Left cardiac atrium (tissue), 4 donors: ENCODE measurements around the gene OTULINL. TPM values are rescaled to one million over a fixed set of nuclear protein-coding genes. Genes with fewer than 3 reads are reported as not detected.

Experiments
- ATAC-seq, 2 donors: fragments of 200-7000 bp; cut with Tn5 transposase; one replicate each; pipeline ENCODE4 v1.9.1; 2020; ENCODE audit warnings: mild to moderate bottlenecking in 2 of 2, moderate library complexity in 2 of 2
- DNase-seq: peaks from one replicate; pipeline ENCODE4 v3.0.0-alpha.2; 2020
- intact Hi-C, 2 donors: fragments of 100-400 bp; cut with DNase I; formaldehyde crosslinking; loops; one replicate each; pipeline versions ENCODE4 v1.14.1 to v1.15.1; 2022 to 2023
- total RNA-seq, 2 donors: library from RNA; stranded (reverse); fragmentation: NEBNext Ultra II Directional; extraction: Animal tissue kit (Norgen Biotek cat#: 25700); gene quantifications; one replicate each; pipeline ENCODE4 v1.2.1, GENCODE V29; 2021
- donor health status: DM: no; HTN: yes; CAD: no.
- donor health status: DM: no; HTN: yes; CAD: no; lungs with severe emphysema.
- donor health status: DM: yes; HTN: yes; CAD: no.
- donor health status: Dilated cardiomyopathy.

OTULINL gene
- total RNA-seq, 2 donors from 2014 or later = 4.9 to 12.9 TPM

DNA sequence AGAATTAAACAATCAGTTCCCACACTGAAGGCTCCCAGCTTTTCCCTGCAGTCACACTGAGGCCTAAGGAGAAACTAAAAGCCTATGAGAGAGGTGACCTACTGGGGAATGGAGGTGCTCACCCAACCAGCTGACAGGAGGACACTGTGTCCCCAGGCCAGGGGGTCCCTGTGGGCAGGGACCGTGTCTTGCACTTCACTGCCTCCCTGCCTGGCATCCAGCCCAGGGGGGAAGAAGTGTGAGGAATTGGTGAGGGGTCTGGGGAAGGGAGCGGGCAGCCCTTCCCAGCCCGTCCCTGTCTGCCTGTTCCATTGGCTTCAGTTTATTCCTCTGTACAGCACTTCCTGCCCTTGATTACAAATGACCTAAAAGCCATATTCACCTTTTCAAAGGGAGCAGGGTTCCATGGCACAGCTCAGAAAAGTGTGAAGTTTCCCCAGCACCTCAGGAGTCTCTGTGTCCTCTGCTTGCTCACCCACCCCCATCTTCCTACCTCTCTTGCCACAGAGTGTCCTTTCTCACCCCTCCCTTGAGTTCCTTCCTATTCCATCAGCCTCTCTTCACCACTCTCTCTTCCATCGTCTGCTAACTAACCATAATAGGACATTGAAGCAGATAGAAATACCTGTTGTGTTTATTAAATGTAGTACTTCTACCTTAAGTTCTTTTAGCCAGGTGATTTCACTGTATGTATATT, 12.9 kb downstream of the OTULINL start:
- intact Hi-C loops = no loop called here
- DNase-seq = no peak
- peak in 1 of 2 donors; percentile 42 for ATAC-seq

DNA sequence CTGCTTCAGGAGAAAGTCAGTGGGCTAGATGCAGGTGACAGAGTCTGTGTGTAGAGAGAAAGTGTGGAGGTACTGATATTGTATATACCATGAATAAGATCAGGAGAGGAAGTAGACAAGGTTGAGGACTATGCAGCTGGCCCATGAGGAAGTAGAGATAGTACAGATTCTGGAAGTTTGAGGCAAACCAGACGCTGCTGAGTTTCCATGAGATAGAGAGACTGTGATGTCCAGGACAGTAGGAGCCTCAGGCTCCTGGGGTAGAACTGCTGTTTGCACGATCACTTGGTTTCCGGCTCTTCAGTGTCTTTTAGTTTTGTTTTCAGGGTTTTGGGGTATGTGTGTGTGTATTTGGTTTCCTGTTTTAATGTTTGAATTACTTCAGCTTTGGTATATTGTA, 13.6 kb downstream of the OTULINL start:
- intact Hi-C loops = no loop called here
- DNase-seq = no peak
- peak; percentile 71 to 80 for ATAC-seq

DNA sequence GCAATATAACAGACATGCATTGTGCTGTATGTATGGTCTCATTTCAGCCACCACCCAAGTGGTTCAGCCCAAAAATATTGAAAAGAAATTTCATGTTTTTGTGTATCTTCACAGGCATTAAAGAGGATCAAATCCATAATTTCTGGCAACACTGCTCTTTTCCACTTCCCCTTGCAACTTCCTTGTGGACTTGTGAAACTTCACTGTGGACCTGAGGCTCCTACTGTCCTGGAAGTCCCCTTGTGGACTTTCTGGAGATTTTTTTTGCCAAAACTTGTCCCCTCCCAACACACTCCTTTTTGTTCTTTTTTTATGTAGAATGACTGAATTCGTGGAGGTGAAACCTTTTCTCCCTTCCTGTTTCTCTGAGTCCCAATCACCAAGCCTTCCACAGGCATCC, 14.3 kb downstream of the OTULINL start:
- peak in 1 of 2 donors; percentile 10 for ATAC-seq
- intact Hi-C loops = no loop called here

DNA sequence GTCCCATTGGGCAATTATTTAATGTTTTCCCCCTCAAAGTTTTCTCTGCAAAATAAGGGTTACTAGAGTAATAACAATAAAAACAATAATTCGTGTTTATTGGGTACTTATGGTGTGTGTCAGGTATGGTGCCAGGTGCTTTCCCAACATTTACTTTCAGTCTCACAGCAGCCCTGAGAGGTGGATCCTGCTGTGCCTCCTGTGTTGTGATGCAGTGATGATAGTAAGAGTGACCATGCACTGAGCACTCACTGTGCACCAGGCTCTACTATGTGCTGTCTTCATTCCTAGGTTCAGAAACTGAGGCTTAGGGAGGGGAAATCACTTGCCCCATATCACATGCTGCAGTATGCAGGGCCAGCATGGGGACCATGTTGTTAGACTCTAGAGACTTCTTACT, 15.5 kb downstream of the OTULINL start:
- intact Hi-C loops = no loop called here
- no peak for ATAC-seq

More for the DNA sequence above, 14.3 kb downstream of the OTULINL start:
- no peak for DNase-seq

DNA sequence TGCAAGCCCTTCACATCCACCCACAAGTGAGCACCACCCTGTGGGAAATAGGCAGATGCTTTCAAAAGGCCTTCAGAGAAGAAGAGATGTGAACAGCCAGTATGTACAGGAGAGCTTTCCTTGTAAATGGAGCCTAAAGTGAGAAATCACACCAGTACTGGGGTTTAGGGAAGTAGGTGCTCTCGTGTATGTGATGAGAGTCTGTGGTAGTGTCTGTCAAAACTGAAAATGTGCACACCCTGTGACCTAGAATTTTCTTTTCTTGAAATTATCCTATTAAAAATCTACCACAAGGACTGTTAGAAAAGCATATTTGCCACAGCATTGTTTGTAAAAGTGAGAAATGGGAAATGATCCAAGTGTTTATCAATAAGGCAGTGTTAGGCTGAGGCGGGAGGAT, 16.6 kb downstream of the OTULINL start:
- intact Hi-C loops = no loop called here

More for the DNA sequence above, 15.5 kb downstream of the OTULINL start:
- DNase-seq = no peak

DNA sequence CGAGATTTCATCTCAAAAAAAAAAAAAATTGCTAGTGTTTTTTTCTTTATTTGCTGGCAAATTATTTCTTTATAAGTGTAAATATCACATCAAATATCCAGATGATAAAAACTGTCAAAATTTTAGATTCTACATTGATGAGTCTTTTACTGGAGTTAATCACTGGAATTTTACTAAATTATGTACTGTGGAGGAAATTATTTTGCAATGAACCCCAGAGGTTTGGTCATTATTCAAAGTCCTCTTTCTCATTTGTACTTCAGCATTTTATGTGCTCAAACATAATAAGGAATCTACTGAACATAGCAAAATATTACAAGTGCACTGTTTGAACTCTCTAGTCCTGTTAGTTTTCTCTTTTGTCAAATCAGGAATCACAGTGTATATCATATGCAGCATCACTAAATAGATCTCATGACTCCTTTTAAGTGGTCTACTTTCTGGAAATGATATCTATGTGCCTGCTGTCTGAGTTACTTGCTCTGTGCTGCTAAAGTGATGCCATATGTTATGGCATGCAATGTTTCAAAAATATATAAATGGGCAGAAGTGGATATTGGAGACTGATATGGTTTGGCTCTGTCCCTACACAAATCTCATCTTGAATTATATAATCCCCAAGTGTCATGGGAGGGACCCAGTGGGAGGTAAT, 18.0 kb downstream of the OTULINL start:
- no peak for ATAC-seq
- intact Hi-C loops = no loop called here
- no peak for DNase-seq

More for the DNA sequence above, 16.6 kb downstream of the OTULINL start:
- ATAC-seq (no peak), DNase-seq (no peak)

DNA sequence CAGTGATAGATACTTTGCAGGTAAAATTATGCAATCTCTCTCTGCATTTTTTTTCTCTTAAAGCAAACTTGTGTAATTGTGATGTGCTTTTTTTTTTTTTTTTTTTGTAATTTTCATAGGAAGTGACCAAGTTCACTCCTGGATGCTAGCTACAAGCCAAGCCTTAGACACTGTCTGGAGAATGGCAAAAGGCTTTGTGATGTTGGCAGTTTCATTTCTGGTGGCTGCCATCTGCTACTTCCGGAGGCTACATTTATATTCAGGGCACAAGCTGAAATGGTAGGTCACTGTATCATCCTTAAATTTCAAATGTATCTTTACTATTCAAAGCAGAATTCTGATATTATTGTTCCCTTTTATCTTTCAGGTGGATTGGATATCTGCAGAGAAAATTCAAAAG, 19.3 kb downstream of the OTULINL start:
- DNase-seq (no peak), ATAC-seq (no peak)
- intact Hi-C loops = no loop called here

DNA sequence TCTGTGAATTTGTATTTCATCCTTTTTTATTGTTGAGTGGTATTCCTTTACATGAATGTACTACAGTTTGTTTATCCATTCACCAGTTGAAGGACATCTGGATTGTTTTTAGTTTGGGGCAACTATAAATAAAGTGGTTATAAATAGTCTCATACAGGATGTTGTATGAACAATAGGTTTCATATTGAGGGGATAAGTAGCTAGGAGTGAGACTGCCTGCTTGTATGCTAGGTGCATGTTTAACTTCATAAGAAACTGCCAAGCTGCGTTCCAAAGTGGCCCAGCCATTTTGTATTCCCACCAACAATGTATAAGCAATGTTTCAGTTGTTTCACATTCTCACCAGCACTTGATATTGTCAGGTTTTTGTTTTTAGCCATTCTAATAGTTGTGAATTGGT, 21.5 kb downstream of the OTULINL start:
- ATAC-seq (no peak), DNase-seq (no peak)
- intact Hi-C loops = no loop called here

DNA sequence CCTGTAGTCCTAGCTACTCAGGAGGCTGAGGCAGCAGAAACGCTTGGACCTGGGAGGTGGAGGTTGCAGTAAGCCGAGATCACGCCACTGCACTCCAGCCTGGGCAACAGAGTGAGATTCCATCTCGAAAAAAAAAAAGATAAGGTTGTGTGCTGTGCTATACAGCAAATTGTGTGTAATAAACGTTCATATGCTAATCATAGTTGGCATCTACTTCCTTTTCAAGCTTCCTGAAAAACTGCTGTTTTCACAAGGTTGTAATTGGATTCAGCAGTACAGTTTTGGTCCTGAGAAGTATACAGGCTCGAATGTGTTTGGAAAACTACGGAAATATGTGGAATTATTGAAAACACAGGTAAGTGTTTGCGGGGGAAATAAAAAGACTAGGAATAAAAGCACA, 25.5 kb downstream of the OTULINL start:
- intact Hi-C loops = no loop called here
- DNase-seq (no peak), ATAC-seq (no peak)

DNA sequence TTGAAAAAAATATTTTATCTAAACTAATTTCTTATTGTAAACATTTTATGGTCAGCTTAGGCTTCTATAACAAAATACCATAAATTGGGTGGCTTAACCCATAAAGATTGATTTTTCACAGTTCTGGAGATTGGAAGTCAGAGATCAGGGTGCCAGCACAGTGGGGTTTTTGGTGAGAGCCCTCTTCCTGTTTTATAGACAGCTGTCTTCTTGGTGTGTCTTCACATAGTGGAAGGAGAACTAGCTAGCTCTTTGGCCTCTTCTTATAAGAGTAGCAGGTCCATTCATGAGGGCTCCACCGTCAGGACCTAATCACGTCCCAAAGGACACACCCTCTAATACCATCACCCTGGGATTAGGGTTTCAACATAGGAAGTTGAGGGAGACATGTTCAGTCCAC, 26.6 kb downstream of the OTULINL start:
- intact Hi-C loops = no loop called here
- ATAC-seq (no peak), DNase-seq (no peak)

DNA sequence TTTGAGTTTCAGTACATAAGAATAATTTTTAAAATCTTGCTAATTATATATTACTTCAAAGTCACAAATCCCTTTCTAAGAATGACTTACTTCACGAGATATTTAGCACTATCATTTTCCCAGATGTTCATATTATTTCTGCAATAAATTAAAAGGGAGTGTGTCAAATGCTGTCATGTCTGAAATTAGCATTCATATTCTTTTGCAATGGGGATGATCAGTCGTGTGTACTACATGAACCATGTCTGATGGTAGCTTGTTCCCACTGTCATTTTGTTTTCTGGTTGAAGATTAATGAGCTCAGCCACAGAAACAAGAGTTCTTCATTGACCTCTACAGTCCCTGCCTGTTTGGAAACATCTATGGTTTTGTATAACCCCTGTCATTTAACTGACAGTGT, 30.1 kb downstream of the OTULINL start:
- no peak for DNase-seq
- intact Hi-C loops = no loop called here
- ATAC-seq = no peak

DNA sequence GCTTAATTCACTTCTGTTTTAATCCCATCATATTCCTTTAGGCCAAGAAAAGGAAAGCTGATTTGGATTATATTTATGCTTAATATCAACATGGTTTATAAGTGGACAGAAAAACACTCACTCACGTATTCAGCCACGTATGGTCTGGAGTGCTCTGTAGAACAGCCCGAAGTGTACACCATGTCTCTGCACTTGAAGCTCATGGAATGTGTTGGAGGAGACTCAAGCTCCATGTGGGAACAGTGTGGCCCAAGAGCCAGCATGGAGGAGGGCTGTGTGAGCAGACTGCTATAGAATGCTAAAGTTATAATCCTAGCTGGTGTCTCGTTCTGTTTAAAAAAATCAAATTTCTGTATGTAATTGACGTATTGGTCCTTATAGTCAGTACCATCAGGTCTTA, 32.9 kb downstream of the OTULINL start:
- DNase-seq (no peak), ATAC-seq (peak in 1 of 2 donors; percentile 34)
- intact Hi-C loops = no loop called here

DNA sequence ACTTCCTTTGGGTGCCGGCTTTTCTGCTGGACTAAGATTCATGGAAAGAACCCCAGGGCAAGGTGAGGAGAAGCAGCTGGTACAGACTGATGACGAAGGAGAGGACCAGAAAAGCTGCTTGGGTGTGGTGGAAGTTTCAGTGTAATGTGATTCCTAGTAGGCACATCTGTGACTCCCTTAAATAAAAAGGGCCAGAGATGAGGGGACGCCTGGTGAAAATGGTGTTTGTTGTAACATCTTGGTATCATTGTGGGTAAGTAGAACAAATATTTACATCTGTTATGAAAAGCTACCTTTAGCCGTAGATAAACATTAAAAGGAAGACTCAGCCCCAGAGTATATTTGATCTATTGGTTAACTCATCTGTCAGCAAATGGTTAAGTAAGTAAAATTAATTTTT, 33.8 kb downstream of the OTULINL start:
- intact Hi-C loops = no loop called here
- no peak for DNase-seq
- no peak for ATAC-seq

DNA sequence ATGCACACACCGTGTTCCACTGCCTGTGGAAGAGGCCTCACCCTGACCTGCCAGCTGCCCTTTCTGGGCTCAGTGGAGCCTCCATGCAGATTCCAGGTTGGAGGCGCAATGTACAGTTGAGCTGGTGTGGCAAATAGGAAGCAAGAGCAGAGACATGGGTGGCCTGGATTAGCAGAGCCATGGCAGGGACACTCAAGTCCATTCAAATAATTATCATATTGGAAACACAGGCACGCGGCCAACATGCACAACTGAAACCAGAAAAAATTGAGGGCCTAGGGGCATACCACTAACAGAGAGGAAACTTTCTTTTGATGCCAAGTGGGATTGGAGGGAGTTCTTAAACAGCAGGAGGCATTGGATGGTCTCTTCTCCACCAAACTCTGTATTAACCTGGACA, 35.8 kb downstream of the OTULINL start:
- ATAC-seq (no peak), DNase-seq (no peak)
- intact Hi-C loops = no loop called here

DNA sequence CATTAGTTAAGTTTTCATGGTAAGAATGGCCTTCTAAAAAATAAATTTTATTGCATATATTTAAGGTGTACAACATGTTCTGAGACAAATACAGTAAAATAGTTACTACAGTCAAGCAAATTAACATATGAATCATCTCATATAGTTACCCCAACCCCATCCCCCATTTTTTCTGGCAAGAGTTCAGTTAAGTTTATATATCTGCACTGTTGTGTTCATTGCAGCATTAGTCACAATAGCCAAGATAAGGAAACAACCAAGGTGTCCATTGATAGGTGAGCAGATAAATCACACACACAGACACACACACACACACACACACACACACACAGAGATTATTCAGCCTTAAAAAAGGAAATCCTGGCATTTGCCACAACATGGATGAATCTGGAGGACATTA, 45.7 kb downstream of the OTULINL start:
- intact Hi-C loops = no loop called here
- no peak for ATAC-seq
- DNase-seq = no peak

DNA sequence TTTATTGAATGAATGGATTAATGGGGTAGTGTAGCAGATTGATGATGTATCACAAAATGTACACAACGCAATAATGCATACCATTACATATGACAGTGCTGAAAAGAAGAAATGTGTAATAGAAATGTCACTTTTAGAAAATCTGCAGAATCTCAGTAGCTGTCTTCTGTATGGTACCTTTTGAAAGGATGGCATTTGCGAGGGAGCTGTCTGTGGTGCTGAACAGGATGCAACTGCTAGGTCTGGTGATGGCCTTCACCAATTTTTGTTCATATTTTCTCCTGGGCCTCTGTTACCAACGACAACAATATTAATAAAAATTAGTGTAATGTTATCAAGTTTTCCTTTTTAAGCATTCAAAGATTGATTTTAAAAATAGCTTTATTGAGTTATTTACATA, 46.8 kb downstream of the OTULINL start:
- no peak for ATAC-seq
- intact Hi-C loops = no loop called here
- DNase-seq = peak; percentile 47

DNA sequence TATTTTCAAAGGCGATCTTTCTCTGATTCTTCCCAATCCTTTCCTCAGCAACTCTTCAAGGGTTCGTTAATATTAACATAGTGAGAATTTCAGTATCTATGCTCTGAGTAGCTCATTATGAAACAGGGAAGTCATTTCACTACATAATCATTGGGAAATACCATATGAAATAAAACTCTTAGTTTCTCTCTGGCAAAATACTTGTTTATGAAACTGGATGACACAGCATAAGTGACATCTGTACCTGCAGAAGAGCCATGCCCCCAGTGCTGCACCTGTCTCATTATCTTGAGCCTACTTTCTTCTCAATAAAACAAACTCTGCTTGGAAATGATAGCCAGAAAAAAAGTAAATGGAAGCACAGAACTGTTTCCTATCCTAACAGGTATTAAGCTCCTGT, 49.1 kb downstream of the OTULINL start:
- intact Hi-C loops = no loop called here
- ATAC-seq = no peak
- DNase-seq = no peak

DNA sequence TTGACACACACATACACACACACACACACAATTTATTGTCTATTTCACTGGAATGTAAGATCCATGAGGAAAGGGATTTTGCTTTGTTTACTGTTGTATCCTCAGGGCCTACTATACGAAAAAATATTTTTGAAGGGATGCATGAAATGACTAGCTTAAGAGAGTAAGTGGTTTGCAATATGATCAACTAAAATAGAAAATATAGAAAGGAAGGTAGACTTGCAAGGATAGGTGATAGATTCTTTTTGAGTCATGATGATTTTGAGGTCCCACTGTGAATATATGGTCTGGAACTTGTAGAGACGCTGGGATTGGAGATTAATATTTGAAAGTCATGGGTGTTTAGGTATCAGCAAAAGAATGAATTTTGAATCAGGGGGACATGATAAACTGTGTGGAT, 54.1 kb downstream of the OTULINL start:
- intact Hi-C loops = no loop called here
- ATAC-seq = no peak
- no peak for DNase-seq

DNA sequence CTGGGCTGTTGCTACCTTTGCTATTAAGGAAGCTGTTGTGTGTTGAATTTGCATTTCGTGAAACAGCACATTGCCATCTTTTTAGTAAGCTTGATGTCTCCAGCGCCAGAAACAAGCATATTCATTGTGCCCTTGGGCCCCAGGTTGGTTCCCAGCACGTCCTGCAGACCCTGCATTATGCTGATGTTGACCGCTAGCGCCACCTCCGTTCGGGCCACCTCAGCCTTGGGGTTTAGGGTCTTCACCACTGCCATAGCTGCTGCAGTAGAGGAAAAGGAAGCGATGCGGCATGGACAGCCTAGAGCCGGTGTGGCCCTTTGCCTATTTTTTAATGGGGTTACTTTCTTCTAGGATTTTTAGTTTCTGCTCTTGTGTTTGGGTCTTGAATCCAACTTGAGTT, 59.2 kb downstream of the OTULINL start:
- ATAC-seq (no peak), DNase-seq (no peak)
- intact Hi-C loops = loop anchor here in 1 of 2 donors (10.0 kb wide), 1 partner anchor 656 kb away; no protein-coding TSS in a partner anchor

DNA sequence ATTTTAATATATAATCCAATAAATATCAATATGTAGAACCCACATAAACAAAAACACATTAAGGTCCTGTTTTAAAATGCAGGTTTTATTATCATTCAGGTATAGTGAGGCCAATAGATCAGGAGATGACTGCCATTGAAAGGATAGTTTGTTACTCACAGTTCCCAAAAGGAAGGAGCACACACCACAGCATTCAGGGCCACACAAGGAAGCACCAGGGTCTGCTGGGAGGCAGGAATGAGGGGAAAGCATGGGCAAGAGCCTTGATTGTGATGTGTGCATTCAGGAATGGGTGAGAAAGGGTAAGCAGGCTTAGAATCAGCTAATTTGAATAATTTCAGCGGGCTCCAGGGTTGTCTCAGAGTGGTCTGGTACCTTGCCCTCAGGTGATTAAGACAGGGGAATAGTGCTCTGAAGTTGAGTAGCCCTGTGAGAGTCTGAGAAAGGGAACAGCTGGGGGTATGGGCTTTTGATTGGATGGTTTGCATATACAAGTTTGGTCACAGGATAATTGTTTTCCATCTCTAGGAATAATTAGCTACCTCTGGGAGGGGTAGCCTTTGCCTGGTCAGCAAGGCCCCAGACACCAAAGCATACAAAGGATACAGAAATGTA, 63.1 kb downstream of the OTULINL start:
- intact Hi-C loops = loop anchor here (5.0 to 10.0 kb wide), 3 partner anchors 247 to 660 kb away; no protein-coding TSS in a partner anchor
- no peak for ATAC-seq
- DNase-seq = no peak

DNA sequence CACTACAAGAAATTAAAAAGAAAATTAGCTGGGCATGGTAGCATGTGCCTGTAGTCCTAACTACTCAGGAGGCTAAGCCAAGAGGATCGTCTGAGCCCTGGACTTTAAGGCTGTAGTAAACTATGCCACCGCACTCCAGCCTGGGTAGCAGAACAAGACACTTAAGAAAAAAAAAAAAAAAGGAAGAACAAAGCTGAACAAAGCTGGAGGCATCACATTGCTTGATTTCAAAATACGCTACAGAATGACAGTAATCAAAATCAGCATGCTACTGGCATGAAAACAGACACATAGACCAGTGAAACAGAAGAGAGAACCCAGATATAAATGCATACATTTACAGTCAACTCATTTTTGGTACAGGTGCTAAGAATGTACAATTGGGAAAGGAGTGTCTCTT, 68.5 kb downstream of the OTULINL start:
- DNase-seq (no peak), ATAC-seq (no peak)
- intact Hi-C loops = no loop called here
